ENCODE results near the gene PCMTD2. TPM values are rescaled to one million over a fixed set of nuclear protein-coding genes. Genes with fewer than 3 reads are reported as not detected.

PCMTD2 gene
- polyA plus RNA-seq, 1 of the 3 experiments (the other 2 are of a cell fraction), result 50.7 TPM

DNA sequence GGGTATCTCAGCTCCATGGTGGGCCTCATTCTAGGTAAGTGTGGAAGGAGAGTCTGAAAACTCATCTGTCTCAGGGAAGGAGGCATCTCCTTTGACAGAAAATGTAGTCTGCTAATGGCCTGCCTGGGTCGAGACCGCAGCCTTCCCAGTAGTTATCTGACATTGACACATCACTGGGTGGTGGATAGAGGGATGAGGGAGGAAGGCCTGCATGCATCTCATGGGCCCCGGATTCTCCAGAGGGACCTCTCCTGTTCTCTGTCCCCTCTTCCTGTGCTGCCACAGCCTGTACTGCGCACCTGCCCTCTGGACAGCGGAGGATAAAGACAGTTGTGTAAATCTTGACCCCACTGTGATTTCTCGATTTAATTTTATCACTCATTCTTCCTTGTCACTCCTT is 4.7 kb downstream of the PCMTD2 start:
- Histone ChIP-seq H3F3A (replicated peaks; ENCODE audit: insufficient read depth) (no peaks in the 10 kb centered on the region), H3K4me1 (ENCODE audit: control insufficient read depth in 1 of 2, insufficient read depth in 2 of 2, low read depth in 1 of 2, low read length in 1 of 2) (peaks cover 6 to 38% of the 10 kb centered on the region in 2 experiments; a peak in 3 of 4 replicates), H3K4me3 (ENCODE audit: low read depth in 2 of 2, low read length in 1 of 2) (no peak overlapping the region), H3K36me3 (replicated peaks in 1 of 2; ENCODE audit: control insufficient read depth in 1 of 2, insufficient read depth in 2 of 2, low read length in 1 of 2) (peaks cover 4 to 14% of the 10 kb centered on the region in 2 experiments), H3K9me2 (no peaks in the 10 kb centered on the region), H3K9me3 (no peaks in the 10 kb centered on the region), H3K27ac (ENCODE audit: low read depth in 2 of 2, low read length in 1 of 2) (peak overlapping the region in 1 of 2 experiments; percentile 79; a peak in 2 of 4 replicates), H2AFZ (ENCODE audit: low read depth) (no peak overlapping the region), H3K27me3 (ENCODE audit: insufficient read depth) (no peaks in the 10 kb centered on the region), H4K20me1 (ENCODE audit: insufficient read depth) (no peaks in the 10 kb centered on the region; the same call in 1 of the 2 replicates), H3K79me2 (ENCODE audit: insufficient read depth) (peaks cover 34% of the 10 kb centered on the region), H3K4me2 (no peak overlapping the region), H3K9ac (no peak overlapping the region)
- no peak for DNase-seq
- ChIA-PET CTCF (no interaction called here), POLR2A (no interaction called here)
- TF ChIP-seq, protein P1, sequence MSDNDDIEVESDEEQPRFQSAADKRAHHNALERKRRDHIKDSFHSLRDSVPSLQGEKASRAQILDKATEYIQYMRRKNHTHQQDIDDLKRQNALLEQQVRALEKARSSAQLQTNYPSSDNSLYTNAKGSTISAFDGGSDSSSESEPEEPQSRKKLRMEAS (IDR thresholded peaks at IDR 0.05; ENCODE audit: low read depth), result no peak
- TF ChIP-seq FOXM1 (IDR thresholded peaks at IDR 0.05; ENCODE audit: low read depth), result no peak
- TF ChIP-seq, protein P2, sequence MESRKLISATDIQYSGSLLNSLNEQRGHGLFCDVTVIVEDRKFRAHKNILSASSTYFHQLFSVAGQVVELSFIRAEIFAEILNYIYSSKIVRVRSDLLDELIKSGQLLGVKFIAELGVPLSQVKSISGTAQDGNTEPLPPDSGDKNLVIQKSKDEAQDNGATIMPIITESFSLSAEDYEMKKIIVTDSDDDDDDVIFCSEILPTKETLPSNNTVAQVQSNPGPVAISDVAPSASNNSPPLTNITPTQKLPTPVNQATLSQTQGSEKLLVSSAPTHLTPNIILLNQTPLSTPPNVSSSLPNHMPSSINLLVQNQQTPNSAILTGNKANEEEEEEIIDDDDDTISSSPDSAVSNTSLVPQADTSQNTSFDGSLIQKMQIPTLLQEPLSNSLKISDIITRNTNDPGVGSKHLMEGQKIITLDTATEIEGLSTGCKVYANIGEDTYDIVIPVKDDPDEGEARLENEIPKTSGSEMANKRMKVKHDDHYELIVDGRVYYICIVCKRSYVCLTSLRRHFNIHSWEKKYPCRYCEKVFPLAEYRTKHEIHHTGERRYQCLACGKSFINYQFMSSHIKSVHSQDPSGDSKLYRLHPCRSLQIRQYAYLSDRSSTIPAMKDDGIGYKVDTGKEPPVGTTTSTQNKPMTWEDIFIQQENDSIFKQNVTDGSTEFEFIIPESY (IDR thresholded peaks at IDR 0.05; ENCODE audit: borderline replicate concordance, low read depth), result no peak
- no peak for TF ChIP-seq RXRA (IDR thresholded peaks at IDR 0.05; ENCODE audit: borderline replicate concordance, low read depth)
- TF ChIP-seq FOXJ3 (CRISPR knock-in tag; IDR thresholded peaks at IDR 0.05), result no peak
- no peak for TF ChIP-seq USF1 (IDR thresholded peaks at IDR 0.05; ENCODE audit: borderline replicate concordance, low read depth)
- no peak for TF ChIP-seq MEF2A (IDR thresholded peaks at IDR 0.05; ENCODE audit: borderline replicate concordance, low read depth)
- TF ChIP-seq RAD21 (IDR thresholded peaks at IDR 0.05; ENCODE audit: low read length), result no peak
- TF ChIP-seq NRF1 (IDR thresholded peaks at IDR 0.05; ENCODE audit: low read depth, low read length), result no peak
- no peak for TF ChIP-seq GABPA (IDR thresholded peaks at IDR 0.05; ENCODE audit: low read depth)
- TF ChIP-seq TEAD4 (IDR thresholded peaks at IDR 0.05; ENCODE audit: borderline replicate concordance, insufficient read depth), result no peak
- TF ChIP-seq EZH2phosphoT487 (IDR thresholded peaks at IDR 0.05; ENCODE audit: borderline replicate concordance, low read depth), result no peak
- no peak for TF ChIP-seq NFIC (IDR thresholded peaks at IDR 0.05; ENCODE audit: borderline replicate concordance)
- no peak for TF ChIP-seq GATA2 (CRISPR knock-in tag; IDR thresholded peaks at IDR 0.05)
- no peak for TF ChIP-seq SMC3 (IDR thresholded peaks at IDR 0.05; ENCODE audit: low read depth, low read length)
- no peak for TF ChIP-seq MXI1 (IDR thresholded peaks at IDR 0.05; ENCODE audit: low read depth, low read length)
- no peak for TF ChIP-seq EP300 (IDR thresholded peaks at IDR 0.05; ENCODE audit: borderline replicate concordance in 1 of 2, low read depth in 1 of 2, low read length in 1 of 2)
- TF ChIP-seq REST (IDR thresholded peaks at IDR 0.05; ENCODE audit: low read depth, low read length), result no peak
- TF ChIP-seq, protein P3, sequence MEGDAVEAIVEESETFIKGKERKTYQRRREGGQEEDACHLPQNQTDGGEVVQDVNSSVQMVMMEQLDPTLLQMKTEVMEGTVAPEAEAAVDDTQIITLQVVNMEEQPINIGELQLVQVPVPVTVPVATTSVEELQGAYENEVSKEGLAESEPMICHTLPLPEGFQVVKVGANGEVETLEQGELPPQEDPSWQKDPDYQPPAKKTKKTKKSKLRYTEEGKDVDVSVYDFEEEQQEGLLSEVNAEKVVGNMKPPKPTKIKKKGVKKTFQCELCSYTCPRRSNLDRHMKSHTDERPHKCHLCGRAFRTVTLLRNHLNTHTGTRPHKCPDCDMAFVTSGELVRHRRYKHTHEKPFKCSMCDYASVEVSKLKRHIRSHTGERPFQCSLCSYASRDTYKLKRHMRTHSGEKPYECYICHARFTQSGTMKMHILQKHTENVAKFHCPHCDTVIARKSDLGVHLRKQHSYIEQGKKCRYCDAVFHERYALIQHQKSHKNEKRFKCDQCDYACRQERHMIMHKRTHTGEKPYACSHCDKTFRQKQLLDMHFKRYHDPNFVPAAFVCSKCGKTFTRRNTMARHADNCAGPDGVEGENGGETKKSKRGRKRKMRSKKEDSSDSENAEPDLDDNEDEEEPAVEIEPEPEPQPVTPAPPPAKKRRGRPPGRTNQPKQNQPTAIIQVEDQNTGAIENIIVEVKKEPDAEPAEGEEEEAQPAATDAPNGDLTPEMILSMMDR (IDR thresholded peaks at IDR 0.05), result no peak
- TF ChIP-seq POLR2AphosphoS5 (IDR thresholded peaks at IDR 0.05; ENCODE audit: low read depth, low read length), result no peak
- 70% methylated on average over 6 of the region's 6 CpGs for WGBS (ENCODE audit: low lambda C conversion rate)
